ENCODE results near the gene CDK15. TPM values are rescaled to one million over a fixed set of nuclear protein-coding genes. Genes with fewer than 3 reads are reported as not detected.

Gene CDK15
- total RNA-seq, 1 experiment from 2014 or later, result not detected

GRCh38 chr2:201769666-201770373 is 36.5 kb upstream of the CDK15 start:
- CTCF ChIA-PET, result no interaction called here
- POLR2A ChIA-PET, result no interaction called here
- Mint-ChIP-seq H3K4me1 (peaks cover 31% of the 10 kb centered on the region), H3K36me3 (peaks cover 11% of the 10 kb centered on the region), H3K4me3 (no peak overlapping the region), H3K27ac (no peak overlapping the region), H3K27me3 (ENCODE audit: low read depth) (no peaks in the 10 kb centered on the region), H3K9me3 (peaks cover 3% of the 10 kb centered on the region)
- DNase-seq (ENCODE audit: low spot score) (no peak), ATAC-seq (no peak)
- no peak for TF ChIP-seq E2F1 (CRISPR knock-in tag; IDR thresholded peaks at IDR 0.05)
- no peak for TF ChIP-seq ZBTB21 (CRISPR knock-in tag; IDR thresholded peaks at IDR 0.05; ENCODE audit: borderline replicate concordance)
- TF ChIP-seq GABPB1 (CRISPR knock-in tag; IDR thresholded peaks at IDR 0.05), result no peak
- TF ChIP-seq CBFB (CRISPR knock-in tag; IDR thresholded peaks at IDR 0.05; ENCODE audit: low read depth), result no peak
- no peak for TF ChIP-seq E2F5 (CRISPR knock-in tag; IDR thresholded peaks at IDR 0.05)
- no peak for TF ChIP-seq SOX15 (CRISPR knock-in tag; IDR thresholded peaks at IDR 0.05)
- TF ChIP-seq ZBTB43 (CRISPR knock-in tag; IDR thresholded peaks at IDR 0.05), result no peak
- TF ChIP-seq PRRX2 (CRISPR knock-in tag; IDR thresholded peaks at IDR 0.05), result no peak
- no peak for TF ChIP-seq TEAD1 (CRISPR knock-in tag; IDR thresholded peaks at IDR 0.05)
- TF ChIP-seq ZNF121 (CRISPR knock-in tag; IDR thresholded peaks at IDR 0.05), result no peak
- no peak for TF ChIP-seq ZNF263 (CRISPR knock-in tag; IDR thresholded peaks at IDR 0.05; ENCODE audit: low read depth)
- TF ChIP-seq TCF7 (CRISPR knock-in tag; IDR thresholded peaks at IDR 0.05; ENCODE audit: low read depth), result no peak
- TF ChIP-seq RORB (CRISPR knock-in tag; IDR thresholded peaks at IDR 0.05), result no peak
- TF ChIP-seq JUN (CRISPR knock-in tag; IDR thresholded peaks at IDR 0.05), result no peak
- no peak for TF ChIP-seq NR3C1 (CRISPR knock-in tag; conservative IDR thresholded peaks at IDR 0.05; ENCODE audit: low read depth)
- no peak for TF ChIP-seq ZSCAN18 (CRISPR knock-in tag; IDR thresholded peaks at IDR 0.05)
- TF ChIP-seq ATF3 (CRISPR knock-in tag; conservative IDR thresholded peaks at IDR 0.05), result no peak
- TF ChIP-seq USF2 (CRISPR knock-in tag; IDR thresholded peaks at IDR 0.05), result no peak

GRCh38 chr2:201773990-201774389 is 32.3 kb upstream of the CDK15 start:
- Mint-ChIP-seq H3K27ac (peak overlapping the region; percentile 18; the same call in 1 of the 2 replicates), H3K4me3 (no peak overlapping the region; the same call in 1 of the 2 replicates), H3K4me1 (peaks cover 53% of the 10 kb centered on the region), H3K9me3 (no peaks in the 10 kb centered on the region), H3K27me3 (ENCODE audit: low read depth) (no peaks in the 10 kb centered on the region), H3K36me3 (no peaks in the 10 kb centered on the region)
- ChIA-PET POLR2A (interaction anchor here (0.7 kb wide), 1 partner anchor 286 kb away, joined by 3 read pairs; no protein-coding TSS in a partner anchor), CTCF (no interaction called here)
- DNase-seq (ENCODE audit: low spot score), result no peak
- peak; percentile 57 for ATAC-seq
- TF ChIP-seq PRRX2 (CRISPR knock-in tag; IDR thresholded peaks at IDR 0.05), result no peak
- no peak for TF ChIP-seq CDX4 (CRISPR knock-in tag; IDR thresholded peaks at IDR 0.05; ENCODE audit: borderline replicate concordance)
- no peak for TF ChIP-seq NFATC4 (CRISPR knock-in tag; IDR thresholded peaks at IDR 0.05)
- TF ChIP-seq ZNF317 (CRISPR knock-in tag; IDR thresholded peaks at IDR 0.05; ENCODE audit: borderline replicate concordance, low read depth), result no peak
- no peak for TF ChIP-seq NFE2L1 (CRISPR knock-in tag; IDR thresholded peaks at IDR 0.05)
- TF ChIP-seq MXD4 (CRISPR knock-in tag; IDR thresholded peaks at IDR 0.05; ENCODE audit: borderline replicate concordance), result no peak
- TF ChIP-seq OVOL2 (CRISPR knock-in tag; IDR thresholded peaks at IDR 0.05; ENCODE audit: borderline replicate concordance), result no peak

Measured in WTC11 (cell line).